Measurements from ENCODE around the gene VTI1A.

The VTI1A gene

GRCh38 chr10:112821038-112821437 is 374.0 kb downstream of the VTI1A start:
- TF ChIP-seq POLR2A (IDR thresholded peaks at IDR 0.05; ENCODE audit: low read length) (no peak), GATA1 (IDR thresholded peaks at IDR 0.05; ENCODE audit: low read depth, low read length) (no peak)
- no peak for DNase-seq

GRCh38 chr10:112821663-112822062 is 374.6 kb downstream of the VTI1A start:
- TF ChIP-seq GATA1 (IDR thresholded peaks at IDR 0.05; ENCODE audit: low read depth, low read length) (no peak), POLR2A (IDR thresholded peaks at IDR 0.05; ENCODE audit: low read length) (no peak)
- DNase-seq, result no peak

GRCh38 chr10:112823007-112823406 is 376.0 kb downstream of the VTI1A start:
- no peak for DNase-seq
- TF ChIP-seq POLR2A (IDR thresholded peaks at IDR 0.05; ENCODE audit: low read length) (no peak), GATA1 (IDR thresholded peaks at IDR 0.05; ENCODE audit: low read depth, low read length) (no peak)

GRCh38 chr10:112823604-112824003 is 376.6 kb downstream of the VTI1A start:
- no peak for DNase-seq
- TF ChIP-seq GATA1 (IDR thresholded peaks at IDR 0.05; ENCODE audit: low read depth, low read length) (no peak), POLR2A (IDR thresholded peaks at IDR 0.05; ENCODE audit: low read length) (no peak)

- no peak for DNase-seq
- TF ChIP-seq GATA1 (IDR thresholded peaks at IDR 0.05; ENCODE audit: low read depth, low read length) (no peak), POLR2A (IDR thresholded peaks at IDR 0.05; ENCODE audit: low read length) (no peak)
Observed at GRCh38 chr10:112826018-112826697, 379.1 kb downstream of the VTI1A start.

GRCh38 chr10:112827086-112827485 is 380.1 kb downstream of the VTI1A start:
- DNase-seq, result no peak
- no peak for TF ChIP-seq POLR2A (IDR thresholded peaks at IDR 0.05; ENCODE audit: low read length)
- TF ChIP-seq GATA1 (IDR thresholded peaks at IDR 0.05; ENCODE audit: low read depth, low read length), result no peak

GRCh38 chr10:112827951-112828350 is 380.9 kb downstream of the VTI1A start:
- DNase-seq, result no peak
- TF ChIP-seq GATA1 (IDR thresholded peaks at IDR 0.05; ENCODE audit: low read depth, low read length), result no peak
- no peak for TF ChIP-seq POLR2A (IDR thresholded peaks at IDR 0.05; ENCODE audit: low read length)

GRCh38 chr10:112831859-112832258 is 384.8 kb downstream of the VTI1A start:
- no peak for TF ChIP-seq POLR2A (IDR thresholded peaks at IDR 0.05; ENCODE audit: low read length)
- TF ChIP-seq GATA1 (IDR thresholded peaks at IDR 0.05; ENCODE audit: low read depth, low read length), result no peak
- no peak for DNase-seq

- TF ChIP-seq POLR2A (IDR thresholded peaks at IDR 0.05; ENCODE audit: low read length) (no peak), GATA1 (IDR thresholded peaks at IDR 0.05; ENCODE audit: low read depth, low read length) (no peak)
- no peak for DNase-seq
Observed at GRCh38 chr10:112832361-112832878, 385.4 kb downstream of the VTI1A start.

- DNase-seq, result no peak
- TF ChIP-seq GATA1 (IDR thresholded peaks at IDR 0.05; ENCODE audit: low read depth, low read length) (no peak), POLR2A (IDR thresholded peaks at IDR 0.05; ENCODE audit: low read length) (no peak)
Observed at GRCh38 chr10:112832959-112833358, 385.9 kb downstream of the VTI1A start.

GRCh38 chr10:112834751-112835181 is 387.8 kb downstream of the VTI1A start:
- DNase-seq, result no peak
- TF ChIP-seq POLR2A (IDR thresholded peaks at IDR 0.05; ENCODE audit: low read length) (no peak), GATA1 (IDR thresholded peaks at IDR 0.05; ENCODE audit: low read depth, low read length) (no peak)

GRCh38 chr10:112835217-112835715 is 388.3 kb downstream of the VTI1A start:
- DNase-seq, result no peak
- no peak for TF ChIP-seq POLR2A (IDR thresholded peaks at IDR 0.05; ENCODE audit: low read length)
- no peak for TF ChIP-seq GATA1 (IDR thresholded peaks at IDR 0.05; ENCODE audit: low read depth, low read length)

GRCh38 chr10:112835944-112836451 is 389.0 kb downstream of the VTI1A start:
- DNase-seq, result no peak
- no peak for TF ChIP-seq POLR2A (IDR thresholded peaks at IDR 0.05; ENCODE audit: low read length)
- no peak for TF ChIP-seq GATA1 (IDR thresholded peaks at IDR 0.05; ENCODE audit: low read depth, low read length)

- TF ChIP-seq POLR2A (IDR thresholded peaks at IDR 0.05; ENCODE audit: low read length), result no peak
- no peak for TF ChIP-seq GATA1 (IDR thresholded peaks at IDR 0.05; ENCODE audit: low read depth, low read length)
- no peak for DNase-seq
Observed at GRCh38 chr10:112838784-112839481, 391.9 kb downstream of the VTI1A start.

All from erythroblast (primary cell).